Central memory CD8-positive, alpha-beta T cell (primary cell): ENCODE data around the gene POT1.

Source experiments
- ATAC-seq: fragments of 150-1000 bp; cut with Tn5 transposase; replicated peaks from 2 replicates; pipeline ENCODE4 v1.10.0; 2022; ENCODE audit warnings: mild to moderate bottlenecking, moderate FRiP score, moderate number of reproducible peaks; ENCODE audit not compliant: poor library complexity, severe bottlenecking; ENCODE audit errors: extremely low read depth
- DNase-seq, 2 donors: peaks; one replicate each; pipeline ENCODE4 v3.0.0; 2021; ENCODE audit warnings: low spot score in 2 of 2
- H3K27ac Mint-ChIP-seq: one replicate; pipeline ENCODE4 v1.8.0; 2022; ENCODE audit warnings: low read depth, mild to moderate bottlenecking, moderate library complexity, mixed read lengths
- H3K27me3 Mint-ChIP-seq: one replicate; pipeline ENCODE4 v1.8.0; 2022; ENCODE audit warnings: mixed read lengths
- H3K36me3 Mint-ChIP-seq: one replicate; pipeline ENCODE4 v1.8.0; 2022; ENCODE audit warnings: mild to moderate bottlenecking, moderate library complexity, mixed read lengths; ENCODE audit not compliant: insufficient read depth
- H3K4me1 Mint-ChIP-seq: one replicate; pipeline ENCODE4 v1.8.0; 2022; ENCODE audit warnings: mixed read lengths
- H3K4me3 Mint-ChIP-seq: one replicate; pipeline ENCODE4 v1.8.0; 2022; ENCODE audit warnings: mild to moderate bottlenecking, moderate library complexity, mixed read lengths
- H3K9me3 Mint-ChIP-seq: one replicate; pipeline ENCODE4 v1.8.0; 2022; ENCODE audit warnings: mixed read lengths

Gene POT1

GRCh38 chr7:124775422-124775821, 154.2 kb downstream of the POT1 start:
- H3K4me1 Mint-ChIP-seq = no peaks in the 10 kb centered on the region
- H3K4me3 Mint-ChIP-seq = no peak overlapping the region
- H3K36me3 Mint-ChIP-seq = peaks cover 2% of the 10 kb centered on the region
- ATAC-seq = no peak
- no peaks in the 10 kb centered on the region for H3K9me3 Mint-ChIP-seq
- peaks cover 32% of the 10 kb centered on the region for H3K27me3 Mint-ChIP-seq
- no peak for DNase-seq
- H3K27ac Mint-ChIP-seq = no peak overlapping the region

DNA sequence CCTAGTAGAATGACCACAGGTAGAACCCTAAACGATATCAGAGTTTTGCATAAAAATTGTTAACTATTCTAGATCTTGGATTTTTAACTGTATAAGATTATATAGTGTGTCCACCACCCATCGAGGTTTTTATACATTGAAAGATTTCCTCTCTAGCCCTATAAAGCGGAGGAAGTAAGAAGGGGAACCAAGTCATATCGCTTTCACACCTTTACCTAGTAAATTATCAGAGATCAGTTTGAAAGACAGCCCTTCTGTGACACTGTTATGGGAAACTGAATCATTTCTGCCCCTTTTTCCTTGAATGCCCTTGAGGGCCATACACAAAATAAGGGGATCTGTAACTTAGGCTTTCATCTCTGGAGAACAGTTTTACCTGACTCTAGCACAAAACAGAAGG, 155.7 kb downstream of the POT1 start:
- Mint-ChIP-seq H3K9me3 (no peaks in the 10 kb centered on the region), H3K36me3 (peaks cover 2% of the 10 kb centered on the region), H3K4me1 (no peaks in the 10 kb centered on the region), H3K27me3 (peaks cover 32% of the 10 kb centered on the region), H3K27ac (no peak overlapping the region), H3K4me3 (no peak overlapping the region)
- DNase-seq (no peak), ATAC-seq (no peak)

- ATAC-seq (no peak), DNase-seq (no peak)
- Mint-ChIP-seq H3K27me3 (peaks cover 27% of the 10 kb centered on the region), H3K4me1 (no peaks in the 10 kb centered on the region), H3K4me3 (no peak overlapping the region), H3K27ac (no peak overlapping the region), H3K9me3 (no peaks in the 10 kb centered on the region), H3K36me3 (peaks cover 2% of the 10 kb centered on the region)
These were observed 156.3 kb downstream of the POT1 start for GRCh38 chr7:124773339-124773738.
